ENCODE data around the gene GNAT1. TPM values are rescaled to one million over a fixed set of nuclear protein-coding genes. Genes with fewer than 3 reads are reported as not detected.

GNAT1 gene
- total and polyA plus RNA-seq, 2 donors (not counting 1 experiment from before 2014, with no cell fraction given): not detected

DNA sequence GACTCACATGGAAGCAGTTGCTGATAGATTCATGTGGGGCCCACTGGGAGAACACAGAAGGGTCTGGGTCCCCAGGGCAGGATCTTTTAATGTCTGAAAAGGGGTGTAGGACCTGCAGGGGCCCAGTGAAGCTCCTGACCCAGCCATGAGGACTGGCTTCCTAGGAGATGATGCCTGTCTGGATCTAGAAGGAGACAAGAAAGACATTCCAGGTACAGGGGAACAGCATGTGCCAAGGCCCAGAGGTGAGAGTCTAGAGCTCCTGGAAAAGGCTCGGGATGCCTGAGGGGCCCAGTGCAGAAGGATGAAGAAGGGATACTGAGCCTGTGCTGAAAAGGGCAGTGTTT, 41.0 kb upstream of the GNAT1 start:
- no peaks in the 10 kb centered on the region for H3K9me3 Mint-ChIP-seq (ENCODE audit: insufficient read depth)
- WGBS (ENCODE audit: insufficient coverage): 93% methylated on average over 1 of the region's 1 CpG
- POLR2A ChIA-PET: no interaction called here
- no peak overlapping the region for H3K4me3 Mint-ChIP-seq
- Histone ChIP-seq H3K9me3 (ENCODE audit: control extremely low read depth in 1 of 3, control insufficient read depth in 2 of 3, insufficient read depth in 1 of 3, low read length in 2 of 3) (no peaks in the 10 kb centered on the region), H2AFZ (ENCODE audit: insufficient read depth, low read depth, low read length, poor library complexity, severe bottlenecking) (no peak overlapping the region), H3K27ac (ENCODE audit: low read length in 2 of 2) (no peak overlapping the region), H3K4me2 (replicated peaks; ENCODE audit: low read depth, low read length, poor library complexity, severe bottlenecking) (no peak overlapping the region), H3K27me3 (replicated peaks in 1 of 4; ENCODE audit: control extremely low read depth in 1 of 4, control insufficient read depth in 3 of 4, insufficient read depth in 4 of 4, low read length in 3 of 4) (peaks cover 0 to 19% (median 6%) of the 10 kb centered on the region in 4 experiments), H4K20me1 (ENCODE audit: control insufficient read depth, insufficient read depth, low read length, poor library complexity, severe bottlenecking) (peaks cover under 1% of the 10 kb centered on the region), H3K9ac (ENCODE audit: low read length) (no peak overlapping the region), H3K36me3 (replicated peaks in 1 of 2; ENCODE audit: control extremely low read depth in 1 of 2, control insufficient read depth in 1 of 2, extremely low read depth in 1 of 2, insufficient read depth in 2 of 2, low read length in 1 of 2) (no peaks in the 10 kb centered on the region), H3K4me3 (ENCODE audit: control extremely low read depth in 1 of 5, extremely low read depth in 1 of 5, insufficient read depth in 1 of 5, low read depth in 2 of 5, low read length in 4 of 5) (no peak overlapping the region), H3K79me2 (ENCODE audit: control insufficient read depth, insufficient read depth, low read length) (no peaks in the 10 kb centered on the region), H3K4me1 (ENCODE audit: control insufficient read depth in 2 of 2, insufficient read depth in 2 of 2, low read length in 2 of 2) (peaks cover 7 to 8% of the 10 kb centered on the region in 2 donors)
- H3K27me3 Mint-ChIP-seq: peaks cover 24% of the 10 kb centered on the region
- DNase-seq: no peak
- intact Hi-C loops (cut with micrococcal nuclease): no loop called here
- H3K4me1 Mint-ChIP-seq: peaks cover 9% of the 10 kb centered on the region
- CTCF ChIA-PET: no interaction called here
- TF ChIP-seq, protein P1, sequence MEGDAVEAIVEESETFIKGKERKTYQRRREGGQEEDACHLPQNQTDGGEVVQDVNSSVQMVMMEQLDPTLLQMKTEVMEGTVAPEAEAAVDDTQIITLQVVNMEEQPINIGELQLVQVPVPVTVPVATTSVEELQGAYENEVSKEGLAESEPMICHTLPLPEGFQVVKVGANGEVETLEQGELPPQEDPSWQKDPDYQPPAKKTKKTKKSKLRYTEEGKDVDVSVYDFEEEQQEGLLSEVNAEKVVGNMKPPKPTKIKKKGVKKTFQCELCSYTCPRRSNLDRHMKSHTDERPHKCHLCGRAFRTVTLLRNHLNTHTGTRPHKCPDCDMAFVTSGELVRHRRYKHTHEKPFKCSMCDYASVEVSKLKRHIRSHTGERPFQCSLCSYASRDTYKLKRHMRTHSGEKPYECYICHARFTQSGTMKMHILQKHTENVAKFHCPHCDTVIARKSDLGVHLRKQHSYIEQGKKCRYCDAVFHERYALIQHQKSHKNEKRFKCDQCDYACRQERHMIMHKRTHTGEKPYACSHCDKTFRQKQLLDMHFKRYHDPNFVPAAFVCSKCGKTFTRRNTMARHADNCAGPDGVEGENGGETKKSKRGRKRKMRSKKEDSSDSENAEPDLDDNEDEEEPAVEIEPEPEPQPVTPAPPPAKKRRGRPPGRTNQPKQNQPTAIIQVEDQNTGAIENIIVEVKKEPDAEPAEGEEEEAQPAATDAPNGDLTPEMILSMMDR (IDR thresholded peaks at IDR 0.05): no peak
- no peak for TF ChIP-seq EZH2 (IDR thresholded peaks at IDR 0.05; ENCODE audit: borderline replicate concordance, insufficient read depth, low read depth, low read length, poor library complexity, severe bottlenecking)
- no peak overlapping the region for H3K27ac Mint-ChIP-seq
- ATAC-seq (ENCODE audit: low read depth): no peak

DNA sequence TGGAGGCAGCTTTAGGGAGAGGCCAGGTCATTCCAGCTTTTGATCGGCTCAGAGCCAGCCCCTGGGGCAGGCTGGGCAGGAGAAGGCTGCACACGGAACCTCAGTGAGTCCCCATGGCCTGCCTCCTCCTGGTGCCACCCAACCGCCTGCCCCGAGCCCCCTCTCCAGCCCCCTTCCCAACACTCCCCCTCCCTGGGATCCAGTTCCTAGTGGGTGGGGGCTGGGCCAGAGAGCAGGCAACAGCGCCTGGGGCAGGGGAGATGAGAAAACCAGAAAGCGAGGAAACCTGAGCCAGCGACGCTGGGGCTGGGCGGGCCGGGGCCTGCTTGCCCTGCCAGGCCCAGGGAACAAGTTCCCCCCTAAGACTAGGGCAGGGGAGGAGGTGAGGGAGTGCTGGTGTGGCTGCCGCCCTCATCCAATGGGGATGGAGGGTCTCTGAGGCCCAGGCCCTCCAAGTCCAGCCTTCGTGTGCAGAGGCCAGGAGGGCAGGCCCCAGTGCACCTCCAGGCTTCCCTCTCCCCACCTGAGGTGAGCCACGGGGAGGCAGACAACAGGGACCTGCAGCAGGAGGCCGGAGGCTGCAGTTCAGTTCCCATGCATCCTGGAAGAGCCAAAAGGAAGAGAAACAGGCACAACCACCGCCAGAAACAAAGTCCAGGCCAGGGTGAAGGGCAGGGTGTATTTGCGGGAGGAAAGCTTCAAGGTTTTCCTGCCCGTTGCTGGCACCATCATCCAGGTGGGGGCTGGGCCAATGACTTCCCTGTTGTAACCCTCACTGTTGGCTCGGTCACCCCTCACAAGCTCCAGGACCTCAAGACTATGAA, 40.3 kb upstream of the GNAT1 start:
- Histone ChIP-seq H3K4me2 (replicated peaks; ENCODE audit: low read depth, low read length, poor library complexity, severe bottlenecking) (no peak overlapping the region), H3K36me3 (replicated peaks in 1 of 2; ENCODE audit: control extremely low read depth in 1 of 2, control insufficient read depth in 1 of 2, extremely low read depth in 1 of 2, insufficient read depth in 2 of 2, low read length in 1 of 2) (no peaks in the 10 kb centered on the region), H3K4me3 (ENCODE audit: control extremely low read depth in 1 of 5, extremely low read depth in 1 of 5, insufficient read depth in 1 of 5, low read depth in 2 of 5, low read length in 4 of 5) (no peak overlapping the region), H3K79me2 (ENCODE audit: control insufficient read depth, insufficient read depth, low read length) (no peaks in the 10 kb centered on the region), H3K9ac (ENCODE audit: low read length) (no peak overlapping the region), H3K9me3 (ENCODE audit: control extremely low read depth in 1 of 3, control insufficient read depth in 2 of 3, insufficient read depth in 1 of 3, low read length in 2 of 3) (peaks cover 0 to 5% (median 0%) of the 10 kb centered on the region in 3 donors), H3K27me3 (replicated peaks in 1 of 4; ENCODE audit: control extremely low read depth in 1 of 4, control insufficient read depth in 3 of 4, insufficient read depth in 4 of 4, low read length in 3 of 4) (peaks cover 0 to 26% (median 9%) of the 10 kb centered on the region in 4 experiments), H3K27ac (ENCODE audit: low read length in 2 of 2) (no peak overlapping the region), H3K4me1 (ENCODE audit: control insufficient read depth in 2 of 2, insufficient read depth in 2 of 2, low read length in 2 of 2) (peaks cover 14 to 15% of the 10 kb centered on the region in 2 donors), H4K20me1 (ENCODE audit: control insufficient read depth, insufficient read depth, low read length, poor library complexity, severe bottlenecking) (peaks cover 7% of the 10 kb centered on the region), H2AFZ (ENCODE audit: insufficient read depth, low read depth, low read length, poor library complexity, severe bottlenecking) (no peak overlapping the region)
- 93% methylated on average over 11 of the region's 18 CpGs for WGBS (ENCODE audit: insufficient coverage)
- ATAC-seq (ENCODE audit: low read depth) (no peak), DNase-seq (no peak)
- H3K4me1 Mint-ChIP-seq: peaks cover 15% of the 10 kb centered on the region
- POLR2A ChIA-PET: no interaction called here
- H3K27me3 Mint-ChIP-seq: peaks cover 29% of the 10 kb centered on the region
- H3K27ac Mint-ChIP-seq: no peak overlapping the region
- no peaks in the 10 kb centered on the region for H3K9me3 Mint-ChIP-seq (ENCODE audit: insufficient read depth)
- intact Hi-C loops (cut with micrococcal nuclease): no loop called here
- no peak overlapping the region for H3K4me3 Mint-ChIP-seq
- CTCF ChIA-PET: no interaction called here
- TF ChIP-seq, protein P1 (IDR thresholded peaks at IDR 0.05): no peak
- no peak for TF ChIP-seq EZH2 (IDR thresholded peaks at IDR 0.05; ENCODE audit: borderline replicate concordance, insufficient read depth, low read depth, low read length, poor library complexity, severe bottlenecking)
